Measurements from ENCODE around the gene SYPL2. TPM values are rescaled to one million over a fixed set of nuclear protein-coding genes. Genes with fewer than 3 reads are reported as not detected.
A peak's percentile ranks its signal among the peaks of the same experiment; 100 is the strongest.

The SYPL2 gene
- total RNA-seq, 1 experiment from 2014 or later = 1.3 TPM

DNA sequence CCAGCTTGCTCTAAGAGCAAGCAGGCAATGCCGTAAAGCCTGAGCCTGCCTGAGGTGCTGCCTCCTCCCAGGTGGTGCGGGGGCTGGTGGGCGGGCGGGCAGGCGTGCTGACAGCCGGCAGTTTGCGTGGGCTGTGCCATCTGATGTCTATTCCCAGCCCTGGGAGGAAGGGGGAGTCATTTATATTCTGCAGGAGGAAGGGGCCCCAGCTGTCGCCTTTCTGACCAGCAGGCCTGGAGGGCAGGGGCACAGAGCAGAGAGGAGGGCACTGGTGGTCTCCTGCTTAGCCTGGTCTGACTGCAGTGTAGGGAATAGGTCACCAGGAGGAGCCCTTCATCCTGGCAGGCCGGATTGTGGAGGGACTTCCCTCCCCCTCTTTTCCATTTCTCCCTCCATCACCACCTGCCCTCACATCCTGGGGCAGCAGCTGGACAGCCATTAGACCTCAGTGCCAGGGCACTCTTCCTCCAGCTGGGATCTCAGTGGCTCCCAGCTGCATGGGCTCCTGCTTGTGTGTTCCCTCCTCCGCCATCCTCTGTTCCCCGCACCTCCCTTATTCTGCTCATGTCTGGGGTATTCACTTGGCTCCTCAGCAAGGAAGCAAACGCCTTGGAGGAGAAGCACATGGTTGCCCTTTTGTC, 31.9 kb downstream of the SYPL2 start:
- ChIA-PET POLR2A (interaction anchor here (0.6 kb wide), 1 partner anchor 36 kb away, joined by 3 read pairs; no protein-coding TSS in a partner anchor), CTCF (interaction anchor here (0.7 to 5.0 kb wide), 5 partner anchors 14 to 164 kb away, joined by 3 to 70 read pairs (median 3); partner anchors contain the start of gene ATXN7L2), RAD21 (ENCODE audit: low non-redundant PET in 1 of 2, low total read pairs in 2 of 2, uncharacterized antibody in 2 of 2, unreplicated experiment in 2 of 2) (interaction anchor here in 1 of 2 experiments (1.8 kb wide), 1 partner anchor 34 kb away, joined by 6 read pairs; no protein-coding TSS in a partner anchor)
- ATAC-seq (peak; percentile 28), DNase-seq (ENCODE audit: low read depth, low spot score) (no peak)
- Histone ChIP-seq H3K36me3 (ENCODE audit: control insufficient read depth in 1 of 2, insufficient read depth in 2 of 2, low read length in 2 of 2) (peaks cover 4 to 5% of the 10 kb centered on the region in 2 experiments; a peak in 1 of 4 replicates), H3K4me1 (ENCODE audit: control insufficient read depth in 1 of 2, insufficient read depth in 2 of 2, low read length in 2 of 2) (peaks cover 8 to 16% of the 10 kb centered on the region in 2 experiments; a peak in 2 of 4 replicates), H3K9me3 (ENCODE audit: control insufficient read depth in 1 of 2, insufficient read depth in 1 of 2, low read depth in 1 of 2, low read length in 2 of 2) (no peaks in the 10 kb centered on the region), H3K4me2 (ENCODE audit: low read length) (no peak overlapping the region), H3K79me2 (ENCODE audit: insufficient read depth, low read length) (no peaks in the 10 kb centered on the region; the same call in 1 of the 2 replicates), H3K27ac (ENCODE audit: low read depth, low read length) (no peak overlapping the region), H3K4me3 (replicated peaks in 1 of 2; ENCODE audit: low read depth in 1 of 2, low read length in 2 of 2) (no peak overlapping the region), H3K9ac (ENCODE audit: low read length) (no peak overlapping the region), H4K20me1 (ENCODE audit: insufficient read depth) (no peaks in the 10 kb centered on the region), H3K9me2 (ENCODE audit: insufficient read depth) (no peaks in the 10 kb centered on the region), H2AFZ (ENCODE audit: low read depth, low read length, poor library complexity, severe bottlenecking) (no peak overlapping the region), H3K27me3 (ENCODE audit: insufficient read depth, low read length) (no peaks in the 10 kb centered on the region)
- intact Hi-C loops (cut with micrococcal nuclease) = no loop called here
- no TSS peak for BruUV-seq (replicated peaks)
- TF ChIP-seq, protein P1, sequence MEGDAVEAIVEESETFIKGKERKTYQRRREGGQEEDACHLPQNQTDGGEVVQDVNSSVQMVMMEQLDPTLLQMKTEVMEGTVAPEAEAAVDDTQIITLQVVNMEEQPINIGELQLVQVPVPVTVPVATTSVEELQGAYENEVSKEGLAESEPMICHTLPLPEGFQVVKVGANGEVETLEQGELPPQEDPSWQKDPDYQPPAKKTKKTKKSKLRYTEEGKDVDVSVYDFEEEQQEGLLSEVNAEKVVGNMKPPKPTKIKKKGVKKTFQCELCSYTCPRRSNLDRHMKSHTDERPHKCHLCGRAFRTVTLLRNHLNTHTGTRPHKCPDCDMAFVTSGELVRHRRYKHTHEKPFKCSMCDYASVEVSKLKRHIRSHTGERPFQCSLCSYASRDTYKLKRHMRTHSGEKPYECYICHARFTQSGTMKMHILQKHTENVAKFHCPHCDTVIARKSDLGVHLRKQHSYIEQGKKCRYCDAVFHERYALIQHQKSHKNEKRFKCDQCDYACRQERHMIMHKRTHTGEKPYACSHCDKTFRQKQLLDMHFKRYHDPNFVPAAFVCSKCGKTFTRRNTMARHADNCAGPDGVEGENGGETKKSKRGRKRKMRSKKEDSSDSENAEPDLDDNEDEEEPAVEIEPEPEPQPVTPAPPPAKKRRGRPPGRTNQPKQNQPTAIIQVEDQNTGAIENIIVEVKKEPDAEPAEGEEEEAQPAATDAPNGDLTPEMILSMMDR (IDR thresholded peaks at IDR 0.05 in 2 of 3, conservative IDR thresholded peaks at IDR 0.05 in 1 of 3; ENCODE audit: borderline replicate concordance in 1 of 3, insufficient read depth in 1 of 3, low read depth in 2 of 3, low read length in 2 of 3) = peak; percentile 37 to 61 (median 53); a peak in 5 of 6 replicates
- TF ChIP-seq EZH2phosphoT487 (IDR thresholded peaks at IDR 0.05; ENCODE audit: borderline replicate concordance) (no peak), RAD21 (IDR thresholded peaks at IDR 0.05; ENCODE audit: low read depth) (peak; percentile 51)

DNA sequence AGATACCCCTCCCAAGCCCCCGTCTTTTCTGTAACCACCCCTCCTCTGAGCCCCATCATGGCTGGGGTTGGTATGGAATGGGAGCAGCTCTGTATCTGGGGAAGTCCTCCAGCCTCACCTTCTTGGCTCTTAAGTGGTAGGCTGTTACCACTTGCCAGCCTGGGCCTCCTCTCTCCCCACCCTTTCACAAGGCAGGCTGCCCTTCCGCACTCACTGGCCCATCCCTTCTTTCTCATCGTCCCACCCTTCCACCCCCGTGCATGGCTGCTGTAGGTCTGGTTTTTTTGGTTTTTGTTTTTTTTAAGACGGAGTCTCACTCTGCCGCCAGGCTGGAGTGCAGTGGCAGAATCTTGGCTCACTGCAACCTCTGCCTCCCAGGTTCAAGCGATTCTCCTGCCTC, 32.7 kb downstream of the SYPL2 start:
- Histone ChIP-seq H3K4me1 (ENCODE audit: control insufficient read depth in 1 of 2, insufficient read depth in 2 of 2, low read length in 2 of 2) (peaks cover 4 to 11% of the 10 kb centered on the region in 2 experiments; a peak in 2 of 4 replicates), H3K9ac (ENCODE audit: low read length) (no peak overlapping the region), H3K36me3 (ENCODE audit: control insufficient read depth in 1 of 2, insufficient read depth in 2 of 2, low read length in 2 of 2) (peaks cover 4 to 5% of the 10 kb centered on the region in 2 experiments; a peak in 1 of 4 replicates), H3K27me3 (ENCODE audit: insufficient read depth, low read length) (no peaks in the 10 kb centered on the region), H3K9me3 (ENCODE audit: control insufficient read depth in 1 of 2, insufficient read depth in 1 of 2, low read depth in 1 of 2, low read length in 2 of 2) (no peaks in the 10 kb centered on the region), H4K20me1 (ENCODE audit: insufficient read depth) (no peaks in the 10 kb centered on the region), H3K4me2 (ENCODE audit: low read length) (no peak overlapping the region), H3K79me2 (ENCODE audit: insufficient read depth, low read length) (no peaks in the 10 kb centered on the region; the same call in 1 of the 2 replicates), H2AFZ (ENCODE audit: low read depth, low read length, poor library complexity, severe bottlenecking) (no peak overlapping the region), H3K9me2 (ENCODE audit: insufficient read depth) (no peaks in the 10 kb centered on the region), H3K4me3 (replicated peaks in 1 of 2; ENCODE audit: low read depth in 1 of 2, low read length in 2 of 2) (no peak overlapping the region), H3K27ac (ENCODE audit: low read depth, low read length) (no peak overlapping the region)
- ChIA-PET CTCF (interaction anchor here (0.7 to 5.0 kb wide), 5 partner anchors 15 to 164 kb away, joined by 3 to 70 read pairs (median 3); partner anchors contain the start of gene ATXN7L2), POLR2A (interaction anchor here (1.1 kb wide), 1 partner anchor 33 kb away, joined by 4 read pairs; no protein-coding TSS in a partner anchor), RAD21 (ENCODE audit: low non-redundant PET in 1 of 2, low total read pairs in 2 of 2, uncharacterized antibody in 2 of 2, unreplicated experiment in 2 of 2) (interaction anchor here in 1 of 2 experiments (1.8 kb wide), 1 partner anchor 34 kb away, joined by 6 read pairs; no protein-coding TSS in a partner anchor)
- DNase-seq (ENCODE audit: low read depth, low spot score) (no peak), ATAC-seq (no peak)
- no TSS peak for BruUV-seq (replicated peaks)
- intact Hi-C loops (cut with micrococcal nuclease) = no loop called here
- TF ChIP-seq EGR1 (IDR thresholded peaks at IDR 0.05; ENCODE audit: low read depth) = no peak
- TF ChIP-seq, protein P2, sequence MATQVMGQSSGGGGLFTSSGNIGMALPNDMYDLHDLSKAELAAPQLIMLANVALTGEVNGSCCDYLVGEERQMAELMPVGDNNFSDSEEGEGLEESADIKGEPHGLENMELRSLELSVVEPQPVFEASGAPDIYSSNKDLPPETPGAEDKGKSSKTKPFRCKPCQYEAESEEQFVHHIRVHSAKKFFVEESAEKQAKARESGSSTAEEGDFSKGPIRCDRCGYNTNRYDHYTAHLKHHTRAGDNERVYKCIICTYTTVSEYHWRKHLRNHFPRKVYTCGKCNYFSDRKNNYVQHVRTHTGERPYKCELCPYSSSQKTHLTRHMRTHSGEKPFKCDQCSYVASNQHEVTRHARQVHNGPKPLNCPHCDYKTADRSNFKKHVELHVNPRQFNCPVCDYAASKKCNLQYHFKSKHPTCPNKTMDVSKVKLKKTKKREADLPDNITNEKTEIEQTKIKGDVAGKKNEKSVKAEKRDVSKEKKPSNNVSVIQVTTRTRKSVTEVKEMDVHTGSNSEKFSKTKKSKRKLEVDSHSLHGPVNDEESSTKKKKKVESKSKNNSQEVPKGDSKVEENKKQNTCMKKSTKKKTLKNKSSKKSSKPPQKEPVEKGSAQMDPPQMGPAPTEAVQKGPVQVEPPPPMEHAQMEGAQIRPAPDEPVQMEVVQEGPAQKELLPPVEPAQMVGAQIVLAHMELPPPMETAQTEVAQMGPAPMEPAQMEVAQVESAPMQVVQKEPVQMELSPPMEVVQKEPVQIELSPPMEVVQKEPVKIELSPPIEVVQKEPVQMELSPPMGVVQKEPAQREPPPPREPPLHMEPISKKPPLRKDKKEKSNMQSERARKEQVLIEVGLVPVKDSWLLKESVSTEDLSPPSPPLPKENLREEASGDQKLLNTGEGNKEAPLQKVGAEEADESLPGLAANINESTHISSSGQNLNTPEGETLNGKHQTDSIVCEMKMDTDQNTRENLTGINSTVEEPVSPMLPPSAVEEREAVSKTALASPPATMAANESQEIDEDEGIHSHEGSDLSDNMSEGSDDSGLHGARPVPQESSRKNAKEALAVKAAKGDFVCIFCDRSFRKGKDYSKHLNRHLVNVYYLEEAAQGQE (IDR thresholded peaks at IDR 0.05; ENCODE audit: low read depth) = no peak
- TF ChIP-seq, protein P3, sequence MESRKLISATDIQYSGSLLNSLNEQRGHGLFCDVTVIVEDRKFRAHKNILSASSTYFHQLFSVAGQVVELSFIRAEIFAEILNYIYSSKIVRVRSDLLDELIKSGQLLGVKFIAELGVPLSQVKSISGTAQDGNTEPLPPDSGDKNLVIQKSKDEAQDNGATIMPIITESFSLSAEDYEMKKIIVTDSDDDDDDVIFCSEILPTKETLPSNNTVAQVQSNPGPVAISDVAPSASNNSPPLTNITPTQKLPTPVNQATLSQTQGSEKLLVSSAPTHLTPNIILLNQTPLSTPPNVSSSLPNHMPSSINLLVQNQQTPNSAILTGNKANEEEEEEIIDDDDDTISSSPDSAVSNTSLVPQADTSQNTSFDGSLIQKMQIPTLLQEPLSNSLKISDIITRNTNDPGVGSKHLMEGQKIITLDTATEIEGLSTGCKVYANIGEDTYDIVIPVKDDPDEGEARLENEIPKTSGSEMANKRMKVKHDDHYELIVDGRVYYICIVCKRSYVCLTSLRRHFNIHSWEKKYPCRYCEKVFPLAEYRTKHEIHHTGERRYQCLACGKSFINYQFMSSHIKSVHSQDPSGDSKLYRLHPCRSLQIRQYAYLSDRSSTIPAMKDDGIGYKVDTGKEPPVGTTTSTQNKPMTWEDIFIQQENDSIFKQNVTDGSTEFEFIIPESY (IDR thresholded peaks at IDR 0.05; ENCODE audit: extremely low read depth, insufficient replicate concordance, low read length) = no peak
- TF ChIP-seq SP1 (IDR thresholded peaks at IDR 0.05; ENCODE audit: low read depth) = no peak
- TF ChIP-seq JUND (IDR thresholded peaks at IDR 0.05) = no peak
- TF ChIP-seq, protein P4, sequence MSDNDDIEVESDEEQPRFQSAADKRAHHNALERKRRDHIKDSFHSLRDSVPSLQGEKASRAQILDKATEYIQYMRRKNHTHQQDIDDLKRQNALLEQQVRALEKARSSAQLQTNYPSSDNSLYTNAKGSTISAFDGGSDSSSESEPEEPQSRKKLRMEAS (IDR thresholded peaks at IDR 0.05) = no peak
- no peak for TF ChIP-seq RAD21 (IDR thresholded peaks at IDR 0.05; ENCODE audit: low read depth)
